ENCODE data around the gene PCBP3. TPM values are rescaled to one million over a fixed set of nuclear protein-coding genes. Genes with fewer than 3 reads are reported as not detected.

PCBP3 gene
- total and polyA plus RNA-seq, 2 donors from 2014 or later: 2.3 to 5.4 TPM

- DNase-seq: no peak
- Histone ChIP-seq H3K36me3 (ENCODE audit: control insufficient read depth in 2 of 3, insufficient read depth in 3 of 3, low read length in 3 of 3) (no peaks in the 10 kb centered on the region), H3K4me3 (ENCODE audit: low read length in 3 of 3) (no peak overlapping the region), H3K9me3 (ENCODE audit: control insufficient read depth in 2 of 3, insufficient read depth in 1 of 3, low read length in 3 of 3) (no peaks in the 10 kb centered on the region), H3K9ac (ENCODE audit: low read length in 3 of 3) (no peak overlapping the region), H3K27me3 (ENCODE audit: control insufficient read depth, insufficient read depth, low read length) (no peaks in the 10 kb centered on the region), H3K27ac (ENCODE audit: low read depth in 2 of 2, low read length in 2 of 2) (no peak overlapping the region), H3K4me1 (ENCODE audit: control insufficient read depth in 2 of 3, insufficient read depth in 2 of 3, low read depth in 1 of 3, low read length in 3 of 3) (peaks cover 0 to 4% (median 0%) of the 10 kb centered on the region in 3 donors)
- TF ChIP-seq CTCF (IDR thresholded peaks at IDR 0.05; ENCODE audit: borderline replicate concordance, extremely low read depth, insufficient read depth): no peak
- no peak for FAIRE-seq
- intact Hi-C loops (cut with DNase I): no loop called here
Observed at GRCh38 chr21:45745256-45745655, 101.7 kb downstream of the PCBP3 start.

- no peaks in the 10 kb centered on the region for H3K4me1 ChIP-seq (ENCODE audit: control insufficient read depth in 2 of 3, insufficient read depth in 2 of 3, low read depth in 1 of 3, low read length in 3 of 3)
- H3K9ac ChIP-seq (ENCODE audit: low read length in 3 of 3): no peak overlapping the region
- H3K27ac ChIP-seq (ENCODE audit: low read depth in 2 of 2, low read length in 2 of 2): no peak overlapping the region
- H3K9me3 ChIP-seq (ENCODE audit: control insufficient read depth in 2 of 3, insufficient read depth in 1 of 3, low read length in 3 of 3): no peaks in the 10 kb centered on the region
- DNase-seq (peak in 2 of 5 donors; percentile 16 to 18), FAIRE-seq (no peak)
- H3K27me3 ChIP-seq (ENCODE audit: control insufficient read depth, insufficient read depth, low read length): no peaks in the 10 kb centered on the region
- TF ChIP-seq CTCF (IDR thresholded peaks at IDR 0.05; ENCODE audit: borderline replicate concordance, extremely low read depth, insufficient read depth): no peak
- intact Hi-C loops (cut with DNase I): no loop called here
- H3K4me3 ChIP-seq (ENCODE audit: low read length in 3 of 3): no peak overlapping the region
- no peaks in the 10 kb centered on the region for H3K36me3 ChIP-seq (ENCODE audit: control insufficient read depth in 2 of 3, insufficient read depth in 3 of 3, low read length in 3 of 3)
Observed at GRCh38 chr21:45747233-45747766, 103.8 kb downstream of the PCBP3 start.

GRCh38 chr21:45747802-45748445, 104.4 kb downstream of the PCBP3 start:
- no peak for TF ChIP-seq CTCF (IDR thresholded peaks at IDR 0.05; ENCODE audit: borderline replicate concordance, extremely low read depth, insufficient read depth)
- Histone ChIP-seq H3K9me3 (ENCODE audit: control insufficient read depth in 2 of 3, insufficient read depth in 1 of 3, low read length in 3 of 3) (no peaks in the 10 kb centered on the region), H3K27ac (ENCODE audit: low read depth in 2 of 2, low read length in 2 of 2) (no peak overlapping the region), H3K4me1 (ENCODE audit: control insufficient read depth in 2 of 3, insufficient read depth in 2 of 3, low read depth in 1 of 3, low read length in 3 of 3) (no peaks in the 10 kb centered on the region), H3K27me3 (ENCODE audit: control insufficient read depth, insufficient read depth, low read length) (no peaks in the 10 kb centered on the region), H3K9ac (ENCODE audit: low read length in 3 of 3) (no peak overlapping the region), H3K4me3 (ENCODE audit: low read length in 3 of 3) (no peak overlapping the region), H3K36me3 (ENCODE audit: control insufficient read depth in 2 of 3, insufficient read depth in 3 of 3, low read length in 3 of 3) (no peaks in the 10 kb centered on the region)
- FAIRE-seq: no peak
- DNase-seq: peak in 3 of 5 donors; percentile 63 to 81 (median 78)
- intact Hi-C loops (cut with DNase I): no loop called here

All from kidney (tissue), 14 donors.